ENCODE results near the gene TOX3.

The TOX3 gene
- total RNA-seq, result 0 reads per million in 3 experiments

DNA sequence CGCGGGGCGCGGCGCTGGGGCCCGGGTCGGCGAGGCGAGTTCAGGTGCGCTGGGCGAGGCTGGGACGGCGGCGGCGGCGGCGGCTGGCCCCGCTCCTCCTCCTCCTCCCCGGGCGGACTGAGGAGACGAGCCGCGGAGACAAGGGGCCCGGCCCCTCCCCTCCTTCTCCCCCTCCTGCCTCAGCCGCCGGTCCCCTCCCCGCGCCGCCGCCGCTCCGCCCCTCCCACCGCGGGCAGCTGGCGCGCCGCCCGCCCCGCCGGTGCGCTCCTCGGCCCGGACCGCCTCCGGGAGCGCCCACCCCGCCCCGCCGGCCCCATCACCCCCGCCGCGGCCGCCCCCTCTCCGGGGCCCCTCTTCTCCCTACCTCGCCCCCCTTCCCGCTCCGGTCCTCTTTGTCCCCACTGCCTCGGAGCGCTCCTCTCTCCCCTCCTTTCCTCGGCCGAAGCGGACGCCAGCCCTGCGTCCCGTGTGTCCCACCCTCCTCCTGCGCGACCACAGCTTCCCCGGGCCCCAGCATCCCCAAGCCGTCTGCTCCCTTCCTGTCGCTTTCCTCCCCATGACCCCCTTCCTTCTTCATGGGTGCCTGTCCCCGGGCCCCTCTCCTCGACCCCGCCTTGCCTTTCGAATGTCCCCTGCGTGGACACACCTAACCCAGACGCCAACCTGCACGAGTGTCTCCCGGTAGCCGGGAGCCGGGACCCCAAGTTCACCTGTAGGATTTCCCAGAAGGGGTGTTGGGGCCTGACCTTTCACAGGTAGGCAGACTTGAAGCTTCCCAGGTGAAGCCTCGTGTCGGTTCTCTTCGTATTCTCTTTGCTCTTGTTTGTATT is at the start of gene TOX3:
TOX3 (minus strand) TSS at position 140 of the 830 bp plus-strand sequence. CDS start 420 bp downstream, outside the sequence.
- no peak for DNase-seq

DNA sequence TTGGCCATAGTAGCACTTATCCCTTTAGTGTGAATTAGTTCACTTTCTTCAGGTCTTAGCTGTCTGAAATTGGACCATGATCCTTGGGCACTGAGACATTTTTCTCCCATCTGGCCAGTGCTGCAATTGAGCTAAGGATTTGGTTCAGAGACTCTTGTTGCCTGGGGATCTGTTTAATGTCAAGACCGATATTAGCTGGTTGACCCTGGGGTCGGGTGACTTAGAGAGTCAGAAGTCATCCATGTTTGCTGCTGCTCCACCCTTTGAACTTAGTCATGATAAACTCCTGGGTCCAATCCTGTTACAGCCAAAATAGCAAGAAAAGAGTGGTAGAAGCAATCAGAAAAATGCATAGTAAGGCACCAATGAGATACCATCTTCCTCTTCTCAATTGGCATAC is 45.8 kb upstream of the TOX3 start:
- no peak for DNase-seq

DNA sequence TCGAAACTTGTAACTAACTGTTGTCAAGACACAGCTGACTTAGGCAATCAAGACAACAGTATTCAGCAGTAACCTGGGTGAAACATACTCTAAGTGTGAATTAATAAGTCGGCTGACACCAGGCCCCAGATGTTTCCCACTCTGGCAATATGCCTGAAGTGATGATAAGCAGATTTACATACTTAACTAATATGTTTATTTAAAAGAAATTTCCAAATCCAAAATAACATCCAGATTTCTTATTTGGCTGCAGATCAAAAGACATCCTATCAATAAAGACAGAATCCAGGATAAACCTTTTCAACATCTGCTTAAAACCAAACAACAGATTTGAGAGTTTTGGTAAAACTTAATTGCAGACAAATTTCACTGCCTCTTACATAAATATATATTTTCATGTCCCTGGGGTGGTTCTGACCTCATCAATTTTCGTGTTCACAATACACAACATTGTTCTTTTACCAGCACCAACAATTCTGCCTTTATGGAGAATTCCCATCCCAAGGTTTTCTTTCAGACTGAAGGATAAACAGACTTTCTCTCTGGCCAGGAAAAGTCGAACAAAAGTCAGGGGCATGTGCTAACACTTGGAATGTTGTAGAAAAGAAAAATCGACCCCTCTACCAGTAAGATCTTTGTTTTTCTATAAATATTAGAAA is 45.1 kb upstream of the TOX3 start:
- DNase-seq, result no peak

DNA sequence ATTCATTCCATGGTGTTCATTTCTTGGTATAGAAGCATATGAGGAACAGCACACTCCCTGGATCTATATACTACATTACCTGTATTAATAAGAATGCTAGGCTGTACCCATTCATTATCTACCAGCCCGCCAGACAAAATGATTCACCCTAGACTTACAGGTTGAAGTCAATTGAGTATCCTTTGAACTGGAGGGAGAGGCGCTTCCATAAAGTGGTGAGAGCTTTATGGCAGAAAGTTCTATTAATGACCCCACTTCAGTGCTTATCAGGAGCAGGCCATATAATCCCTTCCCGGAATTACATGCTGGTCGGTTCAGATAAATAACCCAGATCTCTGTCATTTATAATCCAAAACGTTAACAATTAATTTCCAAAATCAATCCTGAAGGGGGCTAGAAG is 44.5 kb upstream of the TOX3 start:
- no peak for DNase-seq

DNA sequence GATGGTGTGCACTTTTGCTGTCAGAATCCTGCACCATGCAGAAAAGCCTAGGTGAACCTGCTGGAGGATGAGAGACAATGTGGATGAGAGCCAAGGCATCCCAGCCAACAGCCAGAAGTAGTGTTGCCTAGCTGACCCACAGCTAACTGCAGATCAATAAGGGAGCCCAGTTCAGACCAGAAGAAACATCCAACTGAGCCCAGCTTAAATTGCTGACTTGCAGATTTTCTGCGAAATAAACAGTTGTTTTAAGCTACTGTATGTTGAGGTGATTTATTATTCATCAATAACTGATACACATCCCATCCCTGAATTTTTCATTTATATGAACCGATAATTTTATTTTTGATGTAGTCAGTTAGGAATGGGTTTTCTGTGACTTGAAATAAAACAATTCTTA is 39.2 kb upstream of the TOX3 start:
- DNase-seq, result no peak

DNA sequence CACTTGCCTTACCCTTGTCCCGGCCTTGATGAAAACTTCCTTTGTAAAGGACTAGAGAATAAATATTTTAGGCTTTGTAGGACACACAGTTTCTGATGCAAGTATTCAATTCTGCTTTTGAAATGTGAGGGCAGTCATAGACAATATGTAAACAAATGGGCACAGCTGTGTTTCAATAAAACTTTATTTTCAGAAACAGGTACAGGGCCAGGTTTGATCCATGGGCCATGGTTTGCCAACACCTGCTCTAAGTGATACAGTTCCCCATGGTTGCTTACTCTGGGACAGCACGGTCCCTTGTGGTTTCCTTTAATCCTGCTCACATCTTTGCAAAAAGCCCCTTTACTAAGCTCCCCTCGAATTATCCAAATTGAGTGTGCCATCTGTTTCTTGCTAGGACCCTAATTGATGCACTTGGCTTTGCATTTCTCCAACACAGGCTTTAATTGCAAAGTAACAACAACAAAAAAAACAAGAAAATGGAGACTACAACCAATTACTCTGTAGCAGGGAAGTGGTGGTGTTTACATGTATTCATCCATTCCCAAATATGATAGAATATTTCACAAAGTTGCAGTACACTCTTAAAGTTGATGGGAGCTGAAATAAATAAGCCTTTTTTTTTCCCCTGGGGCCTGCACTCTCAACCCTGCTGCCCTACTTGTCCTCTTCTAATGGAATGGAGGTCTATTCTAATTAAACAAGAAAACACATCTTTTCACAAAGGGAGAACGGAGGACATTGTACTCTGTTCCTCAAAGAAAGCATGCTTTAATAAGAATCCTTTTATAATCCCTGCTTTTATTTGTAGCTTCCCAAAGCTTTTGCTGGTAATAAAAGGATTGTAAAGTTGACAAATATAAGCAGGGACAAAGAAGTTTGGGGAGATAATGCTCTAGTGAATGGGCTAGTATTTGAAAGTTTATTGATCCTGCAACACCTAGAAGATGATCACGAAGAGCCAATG is 37.7 kb upstream of the TOX3 start:
- DNase-seq, result no peak

DNA sequence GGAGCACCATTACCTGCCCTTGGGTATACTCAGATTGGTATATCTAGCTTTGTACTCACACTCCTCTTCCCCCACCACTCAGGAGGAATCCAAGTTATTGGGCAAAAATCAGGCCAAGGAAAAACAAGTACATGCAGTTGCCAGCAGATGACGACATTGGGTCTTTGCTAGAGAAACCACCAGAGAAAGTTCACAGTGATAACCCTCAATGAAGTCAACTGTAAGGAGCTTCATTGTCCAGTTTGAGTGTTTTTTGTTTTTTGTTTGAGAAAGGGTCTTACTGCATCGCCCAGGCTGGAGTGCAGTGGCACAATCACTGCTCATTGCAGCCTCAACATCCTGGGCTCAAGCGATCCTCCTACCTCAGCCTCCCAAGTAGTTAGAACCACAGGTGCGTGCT is 34.6 kb upstream of the TOX3 start:
- DNase-seq, result no peak

DNA sequence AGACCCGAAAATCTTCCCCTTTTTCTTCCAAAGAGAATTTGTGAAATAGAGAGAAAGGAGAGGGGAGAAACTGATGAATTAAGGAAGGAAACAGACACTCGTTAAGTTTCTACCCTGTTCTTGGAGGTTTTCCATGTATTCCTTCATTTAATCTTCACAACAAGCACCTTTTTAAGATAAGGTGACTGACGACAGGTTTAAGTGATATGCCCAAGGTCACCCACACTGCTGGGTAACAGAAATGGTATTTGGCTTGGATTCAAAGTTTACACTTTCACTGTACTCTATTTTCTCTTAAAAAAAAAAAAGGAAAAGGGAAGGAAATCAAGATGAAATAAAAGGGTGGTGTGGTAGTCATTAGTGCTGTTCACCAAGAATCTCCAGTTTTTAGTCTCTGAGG is 33.5 kb upstream of the TOX3 start:
- DNase-seq, result no peak

DNA sequence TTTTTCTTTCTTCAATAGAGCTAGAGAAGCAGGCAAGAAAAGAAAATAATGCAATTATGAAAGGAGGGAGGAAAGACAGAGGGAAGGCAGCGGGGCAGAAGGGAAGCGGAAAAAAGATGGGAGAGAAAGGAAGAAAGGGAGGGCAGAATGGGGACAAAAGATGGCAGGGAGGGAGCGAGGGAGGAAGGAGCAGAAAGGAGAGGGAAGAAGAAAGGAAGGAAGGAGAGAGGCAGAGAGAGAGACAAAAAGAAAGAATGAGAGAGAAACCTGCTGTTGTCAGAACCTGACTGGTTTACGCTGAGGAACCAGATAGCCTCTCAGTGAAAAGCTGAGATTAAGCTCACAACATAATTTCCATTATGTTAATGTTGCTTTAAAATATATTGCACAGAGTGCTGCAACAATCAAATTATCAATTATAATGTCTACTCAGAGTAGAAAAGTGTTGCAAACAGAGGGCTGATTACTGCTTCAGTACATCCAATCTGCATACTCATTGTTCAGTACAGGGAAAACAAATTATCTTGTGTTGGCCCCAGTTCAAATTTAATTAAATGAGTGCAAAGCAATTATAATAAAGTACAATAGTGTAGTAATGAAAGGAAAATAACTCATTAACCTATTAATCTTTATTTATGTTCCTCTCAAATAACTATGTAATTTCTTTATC is 32.0 kb upstream of the TOX3 start:
- DNase-seq, result no peak

DNA sequence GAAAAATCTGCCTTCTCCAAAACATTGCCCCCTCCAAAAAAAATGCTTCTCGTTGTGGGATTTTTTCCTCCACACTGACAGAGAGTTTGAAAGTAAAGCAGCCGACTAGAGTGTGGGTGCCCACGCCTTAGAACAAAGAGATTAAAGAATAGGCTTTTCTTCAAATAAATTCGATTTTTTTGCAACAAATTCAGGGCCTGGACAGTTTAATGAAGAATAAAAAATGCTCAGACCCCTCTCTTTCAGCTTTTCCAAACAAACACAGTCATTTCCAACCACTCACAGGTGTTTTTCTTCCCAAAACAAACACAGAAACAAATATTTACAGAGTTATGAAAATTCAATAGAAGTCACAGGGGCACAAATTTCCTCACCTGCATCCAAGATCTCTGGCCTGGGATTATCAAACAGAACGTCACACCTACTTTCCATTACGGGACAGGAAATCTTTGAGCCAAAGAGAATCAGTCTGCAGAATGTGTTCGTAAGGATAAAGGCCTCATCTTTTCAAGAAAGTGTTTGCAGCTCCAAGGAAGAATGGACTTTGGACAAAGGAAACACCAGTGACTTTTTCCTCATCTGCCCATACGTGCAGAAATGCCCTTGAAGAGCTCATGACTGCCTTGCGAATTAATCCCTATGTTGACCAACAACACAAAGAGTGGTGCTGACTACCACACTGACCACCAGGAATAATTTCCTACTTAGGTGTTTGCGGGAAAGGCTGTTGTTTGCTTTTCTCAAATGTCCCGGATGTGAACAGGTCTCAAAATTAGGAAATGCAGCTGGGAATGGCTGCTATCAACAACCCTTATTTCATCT is 31.3 kb upstream of the TOX3 start:
- DNase-seq, result no peak

DNA sequence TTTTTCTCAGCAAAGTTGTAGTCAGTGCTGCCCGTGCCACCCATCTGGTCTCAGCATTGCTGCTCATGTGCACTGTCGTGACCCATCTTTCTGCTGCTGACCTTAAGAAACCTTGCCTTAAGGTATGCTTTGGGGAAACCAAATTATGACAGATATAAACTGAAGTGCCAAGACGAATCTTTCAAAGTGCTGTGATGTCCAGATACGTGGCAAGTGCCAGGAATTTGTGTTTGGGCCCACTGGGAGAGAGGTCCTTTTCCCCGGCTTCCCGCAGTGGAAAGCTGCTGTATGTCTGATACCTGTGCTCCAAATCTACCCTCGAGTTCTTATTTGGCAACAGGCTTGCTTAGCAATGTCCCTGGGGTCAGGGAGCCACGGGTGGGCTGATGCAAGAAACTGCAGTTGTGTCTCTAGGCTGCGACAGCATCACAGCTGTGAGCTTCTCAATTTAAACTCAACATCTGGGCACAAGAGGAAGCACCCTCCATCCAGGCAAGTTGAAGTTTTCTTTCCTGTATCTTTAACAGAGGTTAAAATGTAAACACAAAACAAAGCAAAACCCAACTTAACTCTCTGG is 30.3 kb upstream of the TOX3 start:
- DNase-seq, result no peak

DNA sequence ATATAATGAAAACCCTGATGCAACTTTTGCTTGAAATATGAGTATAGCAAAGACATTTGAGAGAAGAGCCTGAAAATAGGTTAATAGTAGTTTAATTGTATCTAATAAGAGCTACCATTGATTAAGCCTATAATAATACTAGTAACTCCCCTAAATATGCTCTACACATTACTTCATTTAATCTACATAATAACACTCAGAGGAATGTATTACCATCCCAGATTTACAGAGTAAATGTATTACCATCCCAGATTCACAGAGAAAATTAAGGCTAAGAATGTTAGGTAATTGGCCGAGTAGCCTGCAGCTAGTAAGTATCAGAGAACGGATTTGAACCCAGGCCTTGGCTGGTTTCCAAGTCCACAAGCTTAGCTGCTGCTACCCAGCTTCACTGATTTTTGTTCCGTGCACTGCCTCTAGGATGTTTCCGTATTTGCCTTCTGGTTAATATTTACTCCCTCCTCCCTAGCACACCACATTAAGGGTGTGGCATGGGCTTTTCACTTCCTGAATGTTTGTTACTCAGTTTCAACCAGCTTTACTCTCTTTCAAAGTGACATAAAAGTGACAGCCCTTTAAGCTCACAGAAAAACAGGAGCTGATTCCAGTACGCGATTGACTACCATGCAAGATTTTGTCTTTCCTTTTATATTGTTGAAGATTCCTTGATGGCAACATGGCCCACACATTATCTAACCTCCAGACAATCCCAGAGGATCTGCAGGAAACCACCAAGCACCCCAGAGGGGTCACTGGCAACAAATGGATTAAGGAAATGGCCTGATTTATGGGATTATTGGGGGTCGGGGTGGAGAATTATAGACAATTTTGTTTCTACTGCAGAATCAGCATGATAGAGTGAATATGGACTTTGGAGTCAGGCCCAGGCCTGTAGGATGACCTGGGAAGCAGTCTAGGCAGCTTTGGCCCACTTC is 26.7 kb upstream of the TOX3 start:
- DNase-seq, result no peak

DNA sequence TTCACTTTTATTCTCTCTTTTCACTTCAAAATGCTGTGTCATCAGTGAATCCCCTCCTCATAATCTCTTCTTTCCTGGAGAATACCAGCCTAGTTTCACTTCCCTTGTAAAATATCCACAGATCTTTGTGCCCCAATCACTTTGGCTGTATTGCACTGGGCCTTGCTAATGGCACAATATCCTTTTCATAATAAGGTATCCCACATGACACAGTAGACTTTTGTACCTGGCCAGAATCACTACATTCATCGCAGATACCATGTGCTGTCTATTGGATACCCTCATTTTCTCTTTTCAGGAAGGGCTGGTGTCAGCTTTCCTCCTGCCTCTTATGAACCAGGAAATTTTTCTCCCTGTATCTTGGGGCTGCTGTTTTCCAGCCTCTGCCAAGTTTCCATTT is 25.7 kb upstream of the TOX3 start:
- DNase-seq, result no peak

DNA sequence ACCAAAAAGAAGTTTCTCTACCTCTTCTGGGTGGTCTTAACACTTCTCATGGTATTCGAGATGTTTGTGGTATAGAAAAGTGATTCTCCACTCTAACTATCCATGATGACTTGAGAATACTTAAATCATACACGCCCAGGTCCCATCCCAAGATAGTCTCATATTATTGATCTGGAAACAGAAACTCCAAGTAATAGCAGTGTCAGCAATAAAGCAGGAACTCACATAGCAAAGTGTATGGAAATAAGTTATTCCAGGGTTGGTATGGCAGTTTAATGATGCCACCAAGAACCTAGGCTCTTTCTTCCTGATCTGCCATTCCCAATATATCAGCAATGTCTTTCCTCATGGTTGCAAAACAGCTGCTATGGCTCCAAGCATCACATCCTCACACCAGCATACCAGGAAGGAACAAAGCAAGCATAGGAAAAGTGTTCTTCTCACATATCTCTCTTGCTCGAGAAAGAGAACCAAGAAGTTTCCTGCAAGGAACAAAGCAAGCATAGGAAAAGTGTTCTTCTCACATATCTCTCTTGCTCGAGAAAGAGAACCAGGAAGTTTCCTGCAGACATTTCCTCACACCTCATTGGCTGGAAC is 23.6 kb upstream of the TOX3 start:
- DNase-seq, result no peak

DNA sequence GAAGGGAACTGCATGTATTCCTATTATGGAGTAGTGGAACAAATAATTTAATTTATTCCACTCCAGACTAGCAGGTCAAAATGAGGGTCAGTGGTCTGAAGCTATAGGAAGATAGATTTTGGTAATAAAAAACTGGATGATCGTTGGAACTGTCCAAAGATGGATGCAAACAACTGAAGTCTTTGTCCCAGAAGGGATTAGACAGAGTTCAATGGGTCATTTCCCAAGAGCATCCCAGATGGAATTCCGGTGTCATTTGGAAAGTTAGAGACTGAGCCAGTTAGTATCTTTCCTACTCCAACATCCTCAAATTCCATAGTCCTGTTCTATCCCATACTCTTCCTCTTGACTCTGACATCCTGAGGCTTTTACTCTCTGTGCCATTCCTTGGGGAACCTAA is 22.8 kb upstream of the TOX3 start:
- no peak for DNase-seq

DNA sequence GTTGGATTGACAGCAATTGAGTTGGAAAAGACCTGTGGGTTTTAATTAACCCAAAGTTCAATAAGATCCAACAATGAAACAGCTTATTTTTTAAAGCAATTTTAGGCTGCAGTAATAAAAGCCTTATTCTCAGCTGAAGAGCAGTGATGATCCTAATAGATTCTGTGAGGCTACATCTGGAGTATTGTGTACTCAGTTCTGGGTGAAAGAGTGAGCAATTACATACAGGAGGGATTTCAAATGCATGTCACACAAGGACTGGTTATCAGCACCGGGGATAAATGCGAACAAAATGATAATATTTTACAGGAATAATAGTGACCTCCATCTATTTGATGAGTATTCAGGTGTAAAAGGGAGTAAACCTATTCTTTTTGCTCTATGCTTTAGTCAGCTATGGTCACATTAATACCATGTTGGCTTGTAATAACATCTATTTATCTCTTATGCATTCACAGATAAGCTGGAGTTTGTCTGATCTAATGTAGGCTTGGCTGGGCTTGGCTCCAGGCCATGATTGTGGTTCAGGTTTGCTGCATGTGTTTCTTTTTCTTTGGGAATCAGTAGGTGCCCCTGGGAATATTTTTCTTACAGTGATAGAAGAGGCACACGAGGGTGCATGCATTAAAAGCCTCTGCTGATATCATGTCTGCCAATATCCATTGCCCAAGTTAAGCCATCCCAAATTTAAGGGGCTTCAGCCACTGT is 22.2 kb upstream of the TOX3 start:
- no peak for DNase-seq

DNA sequence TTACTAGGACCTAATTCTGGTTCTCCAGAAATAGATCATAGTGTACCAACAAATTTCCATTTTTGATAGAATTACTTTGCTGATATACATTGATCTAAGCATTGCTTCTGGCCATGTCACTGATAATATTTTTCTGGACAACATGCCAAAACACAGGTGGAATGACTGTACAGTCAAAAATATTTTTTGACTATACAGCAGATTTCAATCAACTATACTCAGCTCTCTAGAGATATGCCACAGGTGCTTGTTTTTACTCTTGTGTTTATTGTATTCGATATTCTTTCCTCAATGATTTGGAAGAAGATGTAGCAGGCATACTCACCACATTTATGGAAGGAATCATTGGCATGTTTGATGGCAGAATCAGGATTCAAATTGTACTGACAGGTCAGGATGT is 21.6 kb upstream of the TOX3 start:
- no peak for DNase-seq

DNA sequence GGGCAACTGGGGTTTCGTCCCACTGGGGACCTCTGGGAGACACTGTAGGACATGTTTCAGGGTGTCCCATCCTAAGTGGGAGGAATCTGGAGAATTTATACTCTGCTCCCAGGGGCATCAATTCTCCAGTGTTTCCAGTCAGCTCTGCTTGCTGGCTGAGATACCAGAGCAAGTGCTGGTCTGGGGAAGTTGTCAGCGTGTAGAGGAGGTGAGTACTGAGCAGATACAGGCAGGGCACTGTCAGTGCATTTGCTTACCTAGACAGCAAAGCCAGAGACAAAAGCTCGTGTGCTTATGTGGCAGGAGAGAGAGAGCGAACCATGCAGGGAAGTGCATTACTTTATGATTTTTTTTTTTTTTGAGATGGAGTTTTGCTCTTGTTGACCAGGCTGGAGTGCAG is 20.2 kb upstream of the TOX3 start:
- no peak for DNase-seq

Data from central memory CD4-positive, alpha-beta T cell (primary cell).